ENCODE results near the gene MCF2L.

Gene MCF2L

GRCh38 chr13:112947796-112948195 lies 21.2 kb upstream of the MCF2L start:
- no peak overlapping the region for H3K4me3 ChIP-seq (ENCODE audit: low read length in 2 of 2)
- H3K4me1 ChIP-seq (ENCODE audit: control insufficient read depth, insufficient read depth, low read length), result peaks cover 14% of the 10 kb centered on the region
- no peak overlapping the region for H3K9ac ChIP-seq (ENCODE audit: low read length in 2 of 2)
- H3K36me3 ChIP-seq (ENCODE audit: control insufficient read depth in 2 of 2, insufficient read depth in 2 of 2, low read length in 2 of 2), result no peaks in the 10 kb centered on the region
- no peaks in the 10 kb centered on the region for H3K27me3 ChIP-seq (ENCODE audit: control insufficient read depth in 1 of 2, insufficient read depth in 2 of 2, low read length in 2 of 2)
- H3K9me3 ChIP-seq (ENCODE audit: control insufficient read depth in 2 of 2, low read length in 2 of 2), result no peaks in the 10 kb centered on the region
- no peak overlapping the region for H3K27ac ChIP-seq (ENCODE audit: low read length)

GRCh38 chr13:112951674-112952371 lies 17.2 kb upstream of the MCF2L start:
- no peaks in the 10 kb centered on the region for H3K9me3 ChIP-seq (ENCODE audit: control insufficient read depth in 2 of 2, low read length in 2 of 2)
- no peak overlapping the region for H3K4me3 ChIP-seq (ENCODE audit: low read length in 2 of 2)
- peaks cover 0 to 9% of the 10 kb centered on the region in 2 donors for H3K27me3 ChIP-seq (ENCODE audit: control insufficient read depth in 1 of 2, insufficient read depth in 2 of 2, low read length in 2 of 2)
- no peak overlapping the region for H3K27ac ChIP-seq (ENCODE audit: low read length)
- H3K4me1 ChIP-seq (ENCODE audit: control insufficient read depth, insufficient read depth, low read length), result peaks cover 3% of the 10 kb centered on the region
- no peak overlapping the region for H3K9ac ChIP-seq (ENCODE audit: low read length in 2 of 2)
- no peaks in the 10 kb centered on the region for H3K36me3 ChIP-seq (ENCODE audit: control insufficient read depth in 2 of 2, insufficient read depth in 2 of 2, low read length in 2 of 2)

GRCh38 chr13:112952759-112953551 lies 16.1 kb upstream of the MCF2L start:
- Histone ChIP-seq H3K4me1 (ENCODE audit: control insufficient read depth, insufficient read depth, low read length) (peaks cover 3% of the 10 kb centered on the region), H3K4me3 (ENCODE audit: low read length in 2 of 2) (no peak overlapping the region), H3K9ac (ENCODE audit: low read length in 2 of 2) (no peak overlapping the region), H3K27ac (ENCODE audit: low read length) (no peak overlapping the region), H3K9me3 (ENCODE audit: control insufficient read depth in 2 of 2, low read length in 2 of 2) (no peaks in the 10 kb centered on the region), H3K27me3 (ENCODE audit: control insufficient read depth in 1 of 2, insufficient read depth in 2 of 2, low read length in 2 of 2) (peaks cover 0 to 9% of the 10 kb centered on the region in 2 donors), H3K36me3 (ENCODE audit: control insufficient read depth in 2 of 2, insufficient read depth in 2 of 2, low read length in 2 of 2) (no peaks in the 10 kb centered on the region)

- no peak overlapping the region for H3K9ac ChIP-seq (ENCODE audit: low read length in 2 of 2)
- no peaks in the 10 kb centered on the region for H3K36me3 ChIP-seq (ENCODE audit: control insufficient read depth in 2 of 2, insufficient read depth in 2 of 2, low read length in 2 of 2)
- no peak overlapping the region for H3K27ac ChIP-seq (ENCODE audit: low read length)
- H3K9me3 ChIP-seq (ENCODE audit: control insufficient read depth in 2 of 2, low read length in 2 of 2), result no peaks in the 10 kb centered on the region
- H3K4me1 ChIP-seq (ENCODE audit: control insufficient read depth, insufficient read depth, low read length), result peaks cover 3% of the 10 kb centered on the region
- H3K4me3 ChIP-seq (ENCODE audit: low read length in 2 of 2), result no peak overlapping the region
- peaks cover 0 to 13% of the 10 kb centered on the region in 2 donors for H3K27me3 ChIP-seq (ENCODE audit: control insufficient read depth in 1 of 2, insufficient read depth in 2 of 2, low read length in 2 of 2)
Observed at GRCh38 chr13:112953591-112954487, 15.2 kb upstream of the MCF2L start.

- Histone ChIP-seq H3K27ac (ENCODE audit: low read length) (no peak overlapping the region), H3K27me3 (ENCODE audit: control insufficient read depth in 1 of 2, insufficient read depth in 2 of 2, low read length in 2 of 2) (peaks cover 0 to 13% of the 10 kb centered on the region in 2 donors), H3K4me1 (ENCODE audit: control insufficient read depth, insufficient read depth, low read length) (peaks cover 3% of the 10 kb centered on the region)
Observed at GRCh38 chr13:112954488-112955270, 14.3 kb upstream of the MCF2L start.

GRCh38 chr13:112955271-112955937 lies 13.6 kb upstream of the MCF2L start:
- Histone ChIP-seq H3K4me1 (ENCODE audit: control insufficient read depth, insufficient read depth, low read length) (peaks cover 3% of the 10 kb centered on the region), H3K9ac (ENCODE audit: low read length in 2 of 2) (no peak overlapping the region), H3K4me3 (ENCODE audit: low read length in 2 of 2) (no peak overlapping the region), H3K27me3 (ENCODE audit: control insufficient read depth in 1 of 2, insufficient read depth in 2 of 2, low read length in 2 of 2) (peaks cover 0 to 15% of the 10 kb centered on the region in 2 donors), H3K36me3 (ENCODE audit: control insufficient read depth in 2 of 2, insufficient read depth in 2 of 2, low read length in 2 of 2) (no peaks in the 10 kb centered on the region), H3K27ac (ENCODE audit: low read length) (no peak overlapping the region), H3K9me3 (ENCODE audit: control insufficient read depth in 2 of 2, low read length in 2 of 2) (no peaks in the 10 kb centered on the region)

More at GRCh38 chr13:112954488-112955270, 14.3 kb upstream of the MCF2L start:
- no peak overlapping the region for H3K9ac ChIP-seq (ENCODE audit: low read length in 2 of 2)
- H3K36me3 ChIP-seq (ENCODE audit: control insufficient read depth in 2 of 2, insufficient read depth in 2 of 2, low read length in 2 of 2), result no peaks in the 10 kb centered on the region
- H3K9me3 ChIP-seq (ENCODE audit: control insufficient read depth in 2 of 2, low read length in 2 of 2), result no peaks in the 10 kb centered on the region
- H3K4me3 ChIP-seq (ENCODE audit: low read length in 2 of 2), result no peak overlapping the region

- no peak overlapping the region for H3K27ac ChIP-seq (ENCODE audit: low read length)
- peaks cover 3% of the 10 kb centered on the region for H3K4me1 ChIP-seq (ENCODE audit: control insufficient read depth, insufficient read depth, low read length)
- H3K36me3 ChIP-seq (ENCODE audit: control insufficient read depth in 2 of 2, insufficient read depth in 2 of 2, low read length in 2 of 2), result no peaks in the 10 kb centered on the region
- no peak overlapping the region for H3K4me3 ChIP-seq (ENCODE audit: low read length in 2 of 2)
- H3K9ac ChIP-seq (ENCODE audit: low read length in 2 of 2), result no peak overlapping the region
- H3K27me3 ChIP-seq (ENCODE audit: control insufficient read depth in 1 of 2, insufficient read depth in 2 of 2, low read length in 2 of 2), result peaks cover 0 to 15% of the 10 kb centered on the region in 2 donors
- no peaks in the 10 kb centered on the region for H3K9me3 ChIP-seq (ENCODE audit: control insufficient read depth in 2 of 2, low read length in 2 of 2)
Observed at GRCh38 chr13:112955956-112956355, 13.1 kb upstream of the MCF2L start.

GRCh38 chr13:112956571-112957294 lies 12.3 kb upstream of the MCF2L start:
- no peak overlapping the region for H3K9ac ChIP-seq (ENCODE audit: low read length in 2 of 2)
- H3K27me3 ChIP-seq (ENCODE audit: control insufficient read depth in 1 of 2, insufficient read depth in 2 of 2, low read length in 2 of 2), result peaks cover 0 to 15% of the 10 kb centered on the region in 2 donors

GRCh38 chr13:112957295-112957677 lies 11.7 kb upstream of the MCF2L start:
- H3K4me3 ChIP-seq (ENCODE audit: low read length in 2 of 2), result no peak overlapping the region
- H3K4me1 ChIP-seq (ENCODE audit: control insufficient read depth, insufficient read depth, low read length), result peaks cover 3% of the 10 kb centered on the region
- no peaks in the 10 kb centered on the region for H3K36me3 ChIP-seq (ENCODE audit: control insufficient read depth in 2 of 2, insufficient read depth in 2 of 2, low read length in 2 of 2)
- H3K27me3 ChIP-seq (ENCODE audit: control insufficient read depth in 1 of 2, insufficient read depth in 2 of 2, low read length in 2 of 2), result peaks cover 0 to 15% of the 10 kb centered on the region in 2 donors
- no peak overlapping the region for H3K27ac ChIP-seq (ENCODE audit: low read length)
- H3K9ac ChIP-seq (ENCODE audit: low read length in 2 of 2), result no peak overlapping the region
- H3K9me3 ChIP-seq (ENCODE audit: control insufficient read depth in 2 of 2, low read length in 2 of 2), result no peaks in the 10 kb centered on the region

More at GRCh38 chr13:112956571-112957294, 12.3 kb upstream of the MCF2L start:
- H3K36me3 ChIP-seq (ENCODE audit: control insufficient read depth in 2 of 2, insufficient read depth in 2 of 2, low read length in 2 of 2), result no peaks in the 10 kb centered on the region
- H3K27ac ChIP-seq (ENCODE audit: low read length), result no peak overlapping the region
- no peaks in the 10 kb centered on the region for H3K9me3 ChIP-seq (ENCODE audit: control insufficient read depth in 2 of 2, low read length in 2 of 2)
- peaks cover 3% of the 10 kb centered on the region for H3K4me1 ChIP-seq (ENCODE audit: control insufficient read depth, insufficient read depth, low read length)
- no peak overlapping the region for H3K4me3 ChIP-seq (ENCODE audit: low read length in 2 of 2)
